RPMI8226 (cell line): ENCODE measurements around the gene COL11A2.

Experiments used
- DNase-seq: peaks from one replicate; pipeline ENCODE4 v3.0.0-alpha.2; 2015

The COL11A2 gene

DNA sequence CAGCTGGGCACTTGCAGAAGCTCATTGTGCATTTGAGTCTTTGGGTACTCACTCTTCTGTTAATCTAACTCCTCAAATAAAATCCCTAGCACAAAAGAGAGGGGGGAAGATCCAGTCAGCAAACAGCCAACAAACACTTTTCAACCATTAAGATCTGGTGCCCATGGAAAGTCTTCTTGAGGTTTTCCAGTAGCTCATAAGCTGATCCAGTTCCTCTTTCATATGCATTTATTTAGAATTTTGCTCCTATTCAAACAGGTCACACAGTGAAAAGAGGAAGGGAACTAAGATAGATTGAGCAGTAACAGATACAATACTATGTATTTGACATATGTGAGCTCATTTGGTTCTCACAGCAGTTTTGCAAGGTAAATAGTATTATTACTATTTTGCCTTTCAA, 77.9 kb downstream of the COL11A2 start:
- no peak for DNase-seq

DNA sequence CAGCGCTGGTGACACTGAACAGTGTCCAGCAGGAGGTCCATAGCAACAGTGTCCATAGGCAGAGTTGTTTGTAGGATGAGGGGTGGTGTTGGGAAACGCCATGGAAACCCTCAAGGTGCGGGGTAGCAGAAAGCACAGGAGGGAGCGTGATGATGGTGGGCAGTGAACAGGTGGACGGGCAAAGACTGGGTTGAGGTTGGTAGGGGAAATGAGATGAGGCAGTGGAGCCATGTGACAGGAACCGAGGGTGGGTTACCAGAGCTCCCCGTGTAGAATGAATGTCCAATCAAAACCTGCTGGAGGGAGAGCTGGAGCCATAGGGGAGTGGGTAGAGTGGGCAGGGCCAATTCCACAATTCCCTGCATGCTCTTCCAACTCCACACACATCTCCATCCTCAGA, 78.5 kb downstream of the COL11A2 start:
- no peak for DNase-seq
